ENCODE results near the gene JPH2.

Gene JPH2

DNA sequence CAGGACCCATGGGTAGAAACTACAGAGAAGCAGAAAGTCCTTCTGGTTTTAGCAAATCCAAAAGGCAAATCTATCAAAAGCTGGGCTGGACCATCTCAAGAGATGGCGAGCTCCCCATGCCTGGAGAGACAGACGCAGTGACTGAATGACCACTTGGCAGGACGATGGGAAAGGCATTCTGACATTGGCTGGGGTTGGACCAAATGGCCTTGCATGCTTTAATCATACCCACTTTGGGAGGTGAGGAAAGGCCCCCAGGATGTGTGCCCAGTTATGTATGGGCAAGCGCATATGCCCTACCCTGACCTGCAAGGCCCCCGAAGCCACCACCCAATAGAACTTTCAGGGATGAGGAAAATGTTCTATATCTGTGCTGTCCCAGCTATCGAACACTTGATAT is 45.1 kb downstream of the JPH2 start:
- no peaks in the 10 kb centered on the region for H3K79me2 ChIP-seq (ENCODE audit: low read length)
- H3K27ac ChIP-seq (ENCODE audit: low read length), result no peak overlapping the region
- no peaks in the 10 kb centered on the region for H3K4me1 ChIP-seq (ENCODE audit: low read length)
- no peaks in the 10 kb centered on the region for H3K9me3 ChIP-seq (replicated peaks; ENCODE audit: insufficient read depth, low read length)
- H3K36me3 ChIP-seq (replicated peaks; ENCODE audit: insufficient read depth, low read length), result no peaks in the 10 kb centered on the region
- no peak overlapping the region for H3K4me3 ChIP-seq (ENCODE audit: low read length)
- H3K4me2 ChIP-seq (ENCODE audit: low read depth, low read length), result no peak overlapping the region
- H3K9me2 ChIP-seq (replicated peaks; ENCODE audit: insufficient read depth, low read length), result no peaks in the 10 kb centered on the region
- H4K20me1 ChIP-seq (ENCODE audit: insufficient read depth, low read length), result no peaks in the 10 kb centered on the region
- no peaks in the 10 kb centered on the region for H3F3A ChIP-seq (ENCODE audit: insufficient read depth, low read length)
- TF ChIP-seq EZH2phosphoT487 (IDR thresholded peaks at IDR 0.05; ENCODE audit: low read length), result no peak
- TF ChIP-seq, protein P1, sequence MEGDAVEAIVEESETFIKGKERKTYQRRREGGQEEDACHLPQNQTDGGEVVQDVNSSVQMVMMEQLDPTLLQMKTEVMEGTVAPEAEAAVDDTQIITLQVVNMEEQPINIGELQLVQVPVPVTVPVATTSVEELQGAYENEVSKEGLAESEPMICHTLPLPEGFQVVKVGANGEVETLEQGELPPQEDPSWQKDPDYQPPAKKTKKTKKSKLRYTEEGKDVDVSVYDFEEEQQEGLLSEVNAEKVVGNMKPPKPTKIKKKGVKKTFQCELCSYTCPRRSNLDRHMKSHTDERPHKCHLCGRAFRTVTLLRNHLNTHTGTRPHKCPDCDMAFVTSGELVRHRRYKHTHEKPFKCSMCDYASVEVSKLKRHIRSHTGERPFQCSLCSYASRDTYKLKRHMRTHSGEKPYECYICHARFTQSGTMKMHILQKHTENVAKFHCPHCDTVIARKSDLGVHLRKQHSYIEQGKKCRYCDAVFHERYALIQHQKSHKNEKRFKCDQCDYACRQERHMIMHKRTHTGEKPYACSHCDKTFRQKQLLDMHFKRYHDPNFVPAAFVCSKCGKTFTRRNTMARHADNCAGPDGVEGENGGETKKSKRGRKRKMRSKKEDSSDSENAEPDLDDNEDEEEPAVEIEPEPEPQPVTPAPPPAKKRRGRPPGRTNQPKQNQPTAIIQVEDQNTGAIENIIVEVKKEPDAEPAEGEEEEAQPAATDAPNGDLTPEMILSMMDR (IDR thresholded peaks at IDR 0.05; ENCODE audit: low read length), result no peak
- no peak for TF ChIP-seq EZH2 (optimal IDR thresholded peaks at IDR 0.05; ENCODE audit: low read depth, low read length)
- no peak overlapping the region for H2AFZ ChIP-seq (ENCODE audit: low read length)
- no peak overlapping the region for H3K9ac ChIP-seq (ENCODE audit: low read length)
- DNase-seq, result no peak
- peaks cover 5% of the 10 kb centered on the region; the same call in 1 of the 2 replicates for H3K27me3 ChIP-seq (replicated peaks; ENCODE audit: insufficient read depth, low read length)

DNA sequence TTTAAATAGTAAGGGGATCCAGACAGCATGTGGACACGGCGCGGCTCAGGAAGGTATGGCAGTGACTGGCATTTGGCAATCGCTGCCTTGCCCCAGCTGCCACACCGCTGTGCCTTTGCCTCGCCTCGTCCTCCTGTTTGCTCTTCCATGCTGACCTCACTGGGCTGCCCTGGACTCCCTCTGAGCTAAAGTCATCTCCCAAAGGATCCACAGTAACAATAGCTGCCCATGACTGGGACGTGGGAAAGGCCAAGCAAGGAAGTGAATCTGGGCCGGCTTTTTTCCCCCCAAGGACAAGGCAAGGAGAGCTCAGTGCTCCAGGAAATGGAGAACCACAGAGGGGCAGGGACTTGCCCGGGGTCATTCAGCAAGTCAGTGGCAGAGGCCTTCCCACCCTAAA is 48.1 kb downstream of the JPH2 start:
- DNase-seq, result no peak
- Histone ChIP-seq H3K4me1 (ENCODE audit: low read length) (no peaks in the 10 kb centered on the region), H3K27me3 (replicated peaks; ENCODE audit: insufficient read depth, low read length) (no peaks in the 10 kb centered on the region; the same call in 1 of the 2 replicates), H4K20me1 (ENCODE audit: insufficient read depth, low read length) (no peaks in the 10 kb centered on the region), H3K9me2 (replicated peaks; ENCODE audit: insufficient read depth, low read length) (no peaks in the 10 kb centered on the region), H3F3A (ENCODE audit: insufficient read depth, low read length) (no peaks in the 10 kb centered on the region), H3K9ac (ENCODE audit: low read length) (no peak overlapping the region), H3K36me3 (replicated peaks; ENCODE audit: insufficient read depth, low read length) (no peaks in the 10 kb centered on the region), H3K4me3 (ENCODE audit: low read length) (no peak overlapping the region), H3K4me2 (ENCODE audit: low read depth, low read length) (no peak overlapping the region), H3K9me3 (replicated peaks; ENCODE audit: insufficient read depth, low read length) (no peaks in the 10 kb centered on the region), H3K79me2 (ENCODE audit: low read length) (no peaks in the 10 kb centered on the region), H2AFZ (ENCODE audit: low read length) (no peak overlapping the region), H3K27ac (ENCODE audit: low read length) (no peak overlapping the region)
- TF ChIP-seq, protein P1 (IDR thresholded peaks at IDR 0.05; ENCODE audit: low read length), result no peak
- no peak for TF ChIP-seq EZH2phosphoT487 (IDR thresholded peaks at IDR 0.05; ENCODE audit: low read length)
- no peak for TF ChIP-seq EZH2 (optimal IDR thresholded peaks at IDR 0.05; ENCODE audit: low read depth, low read length)

DNA sequence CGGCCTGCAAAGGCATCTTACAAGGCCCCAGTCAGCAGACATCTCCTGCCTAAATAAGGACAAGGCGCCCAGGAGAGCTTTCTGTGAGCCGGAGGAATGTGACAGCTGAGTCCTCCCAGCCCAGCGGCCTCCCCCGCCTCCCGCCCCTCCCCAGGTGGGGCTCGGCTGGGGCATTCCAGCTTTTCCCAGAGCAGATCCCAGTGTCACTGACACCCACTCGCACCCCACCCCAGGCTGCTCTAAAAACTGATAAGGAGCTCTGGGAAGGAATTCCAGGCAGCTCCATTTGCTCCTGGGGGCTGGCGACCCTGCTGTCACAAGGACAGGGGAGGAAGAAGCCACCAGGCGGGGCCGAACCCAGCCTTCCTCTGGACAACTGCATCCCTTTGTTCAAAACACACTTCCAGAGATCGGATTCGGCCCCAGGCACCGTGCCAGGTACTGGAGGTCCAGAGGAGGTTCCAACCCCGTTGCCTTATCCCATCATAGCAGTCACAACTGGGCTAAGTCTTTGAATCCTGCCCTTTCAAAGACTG is 49.7 kb downstream of the JPH2 start:
- no peaks in the 10 kb centered on the region; the same call in 1 of the 2 replicates for H3K27me3 ChIP-seq (replicated peaks; ENCODE audit: insufficient read depth, low read length)
- DNase-seq, result no peak
- no peaks in the 10 kb centered on the region for H3K9me3 ChIP-seq (replicated peaks; ENCODE audit: insufficient read depth, low read length)
- no peaks in the 10 kb centered on the region for H3K9me2 ChIP-seq (replicated peaks; ENCODE audit: insufficient read depth, low read length)
- no peaks in the 10 kb centered on the region for H3K36me3 ChIP-seq (replicated peaks; ENCODE audit: insufficient read depth, low read length)
- no peak overlapping the region for H2AFZ ChIP-seq (ENCODE audit: low read length)
- H3K4me2 ChIP-seq (ENCODE audit: low read depth, low read length), result no peak overlapping the region
- H3K79me2 ChIP-seq (ENCODE audit: low read length), result no peaks in the 10 kb centered on the region
- no peak overlapping the region for H3K27ac ChIP-seq (ENCODE audit: low read length)
- no peak overlapping the region for H3K4me3 ChIP-seq (ENCODE audit: low read length)
- H3K9ac ChIP-seq (ENCODE audit: low read length), result no peak overlapping the region
- H4K20me1 ChIP-seq (ENCODE audit: insufficient read depth, low read length), result no peaks in the 10 kb centered on the region
- no peaks in the 10 kb centered on the region for H3K4me1 ChIP-seq (ENCODE audit: low read length)
- no peaks in the 10 kb centered on the region for H3F3A ChIP-seq (ENCODE audit: insufficient read depth, low read length)
- TF ChIP-seq EZH2 (optimal IDR thresholded peaks at IDR 0.05; ENCODE audit: low read depth, low read length), result no peak
- no peak for TF ChIP-seq EZH2phosphoT487 (IDR thresholded peaks at IDR 0.05; ENCODE audit: low read length)

DNA sequence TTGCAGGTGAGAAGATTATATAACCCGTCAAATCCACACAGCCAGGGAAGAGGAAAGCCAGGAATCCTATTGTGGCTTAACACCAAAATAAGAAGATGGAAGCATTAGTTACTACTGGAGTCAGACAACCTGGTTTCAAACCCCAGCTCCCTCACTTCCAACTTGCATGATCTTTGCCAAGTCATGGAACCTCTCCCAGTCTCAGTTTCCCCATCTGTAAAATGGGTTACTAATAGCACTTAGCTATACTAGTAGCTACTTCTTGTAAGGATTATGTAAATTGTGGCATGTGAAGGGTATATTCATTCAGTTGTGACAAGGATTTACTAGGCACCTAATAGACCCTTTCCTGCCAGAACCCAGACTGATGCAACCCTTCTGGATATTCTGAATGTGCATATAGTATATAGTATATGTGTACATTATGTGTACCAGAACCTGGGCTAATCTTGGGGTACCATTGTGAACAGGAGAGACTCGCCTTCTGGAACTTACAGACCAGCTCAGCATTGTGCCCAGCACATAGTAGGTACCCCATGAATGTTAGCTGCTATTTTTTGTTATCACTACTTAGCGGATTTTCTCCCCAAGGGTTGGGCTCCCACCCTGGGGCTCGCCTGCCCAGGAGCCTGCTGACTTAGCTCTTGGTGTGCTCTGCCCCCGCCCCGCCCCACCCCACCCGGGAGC is 50.3 kb downstream of the JPH2 start:
- Histone ChIP-seq H4K20me1 (ENCODE audit: insufficient read depth, low read length) (no peaks in the 10 kb centered on the region), H3F3A (ENCODE audit: insufficient read depth, low read length) (no peaks in the 10 kb centered on the region), H3K9me3 (replicated peaks; ENCODE audit: insufficient read depth, low read length) (no peaks in the 10 kb centered on the region), H3K27me3 (replicated peaks; ENCODE audit: insufficient read depth, low read length) (no peaks in the 10 kb centered on the region), H3K9me2 (replicated peaks; ENCODE audit: insufficient read depth, low read length) (no peaks in the 10 kb centered on the region), H3K79me2 (ENCODE audit: low read length) (no peaks in the 10 kb centered on the region), H3K9ac (ENCODE audit: low read length) (no peak overlapping the region), H3K4me1 (ENCODE audit: low read length) (no peaks in the 10 kb centered on the region), H3K27ac (ENCODE audit: low read length) (no peak overlapping the region), H2AFZ (ENCODE audit: low read length) (no peak overlapping the region), H3K36me3 (replicated peaks; ENCODE audit: insufficient read depth, low read length) (no peaks in the 10 kb centered on the region), H3K4me2 (ENCODE audit: low read depth, low read length) (no peak overlapping the region), H3K4me3 (ENCODE audit: low read length) (no peak overlapping the region)
- no peak for DNase-seq
- TF ChIP-seq, protein P1 (IDR thresholded peaks at IDR 0.05; ENCODE audit: low read length), result no peak
- TF ChIP-seq EZH2phosphoT487 (IDR thresholded peaks at IDR 0.05; ENCODE audit: low read length) (no peak), EZH2 (optimal IDR thresholded peaks at IDR 0.05; ENCODE audit: low read depth, low read length) (no peak)
